OCI-LY7 (cell line): ENCODE data around the gene DGKB. TPM values are rescaled to one million over a fixed set of nuclear protein-coding genes. Genes with fewer than 3 reads are reported as not detected.

Experiments used
- BruUV-seq: library from RNA; stranded (reverse); fragments of 400-500 nt; replicated peaks from 2 replicates; lab custom pipeline; 2021; lab: Mats Ljungman, UMichigan
- CTCF ChIA-PET: fragments of 300-600 bp; sonication (Branson Sonifier 250); formaldehyde crosslinking; loops from one replicate; lab custom pipeline; 2022; ENCODE audit warnings: antibody characterized with exemption; ENCODE audit not compliant: unreplicated experiment; lab: Charles Lee
- POLR2A ChIA-PET: fragments of 300-600 bp; sonication (Branson Sonifier 250); formaldehyde crosslinking; loops from one replicate; lab custom pipeline; 2022; ENCODE audit warnings: antibody characterized with exemption; lab: Charles Lee
- DNase-seq: peaks from one replicate; pipeline ENCODE4 v3.0.0-alpha.2; 2015; ENCODE audit warnings: low spot score
- H2AFZ ChIP-seq: fragments of 200-600 bp; sonication (generic), shearing (Covaris generic); 2 replicates; pipeline ENCODE4 v1.6.1; 2014; ENCODE audit warnings: mild to moderate bottlenecking, antibody characterized with exemption, low read length, moderate library complexity
- H3K27ac ChIP-seq: fragments of 200-600 bp; sonication (generic); 2 replicates; pipeline ENCODE4 v1.5.1; 2014; ENCODE audit warnings: mixed run types, low read depth, mild to moderate bottlenecking, moderate library complexity, low read length, inconsistent platforms; ENCODE audit not compliant: poor library complexity, severe bottlenecking
- H3K36me3 ChIP-seq: fragments of 200-600 bp; sonication (generic); 2 replicates; pipeline ENCODE4 v1.6.1; 2014; ENCODE audit warnings: mild to moderate bottlenecking, antibody characterized with exemption, low read length, moderate library complexity, mixed read lengths; ENCODE audit not compliant: insufficient read depth
- H3K4me1 ChIP-seq: fragments of 200-600 bp; sonication (generic); 2 replicates; pipeline ENCODE4 v1.5.1; 2014; ENCODE audit warnings: mild to moderate bottlenecking, low read length; ENCODE audit not compliant: insufficient read depth, poor library complexity, severe bottlenecking
- H3K4me2 ChIP-seq: fragments of 200-600 bp; sonication (generic); 2 replicates; pipeline ENCODE4 v1.6.1; 2014; ENCODE audit warnings: mild to moderate bottlenecking, low read length
- H3K4me3 ChIP-seq: fragments of 200-600 bp; sonication (generic); 2 replicates; pipeline ENCODE4 v1.5.1; 2014; ENCODE audit warnings: mild to moderate bottlenecking, low read depth, low read length; ENCODE audit not compliant: poor library complexity, severe bottlenecking
- H3K79me2 ChIP-seq: fragments of 200-600 bp; sonication (generic); 2 replicates; pipeline ENCODE4 v1.6.1; 2016; ENCODE audit warnings: low read depth, mild to moderate bottlenecking, low read length, moderate library complexity, mixed read lengths; ENCODE audit not compliant: insufficient read depth
- H3K9me2 ChIP-seq: fragments of 200-600 bp; sonication (generic); 2 replicates; pipeline ENCODE4 v1.6.1; 2016; ENCODE audit warnings: mild to moderate bottlenecking, low read length, mixed read lengths; ENCODE audit not compliant: insufficient read depth
- H3K9me3 ChIP-seq: fragments of 200-600 bp; sonication (generic); 2 replicates; pipeline ENCODE4 v1.6.1; 2014; ENCODE audit warnings: mild to moderate bottlenecking, mixed run types, low read length, mixed read lengths
- H4K20me1 ChIP-seq: fragments of 200-600 bp; sonication (generic); 2 replicates; pipeline ENCODE4 v1.6.1; 2014; ENCODE audit warnings: mild to moderate bottlenecking, antibody characterized with exemption, low read length, moderate library complexity, mixed read lengths; ENCODE audit not compliant: insufficient read depth
- CTCF ChIP-seq: fragments of 200-600 bp; sonication (generic); conservative IDR thresholded peaks from 2 replicates; pipeline ENCODE4 v1.5.1; 2014; ENCODE audit warnings: mild to moderate bottlenecking, antibody characterized with exemption, low read length, moderate library complexity, mixed read lengths
- EZH2phosphoT487 ChIP-seq: fragments of 200-600 bp; sonication (generic); IDR thresholded peaks from 2 replicates; pipeline ENCODE4 v1.6.1; 2018; ENCODE audit warnings: low read depth, borderline replicate concordance, mild to moderate bottlenecking, mixed run types, antibody characterized with exemption, low read length, moderate library complexity, mixed read lengths
- intact Hi-C: fragments of 100-400 bp; cut with micrococcal nuclease; formaldehyde crosslinking; loops from one replicate; pipeline ENCODE4 v1.10.0; 2022; ENCODE audit not compliant: unreplicated experiment
- total RNA-seq, 2 experiments: library from RNA; depleted of rRNA in 1 of 2; stranded (reverse); fragments of >200 nt in 1 of 2; shearing (Covaris generic) in 1 of 2; gene quantifications; 2 replicates each; pipeline ENCODE4 v1.2.3, GENCODE V29; 2014 to 2022

DGKB gene
- total RNA-seq, 2 experiments from 2014 or later, result not detected

GRCh38 chr7:14252458-14252857 is 650.1 kb downstream of the DGKB start:
- no peak overlapping the region for H3K27ac ChIP-seq
- DNase-seq, result no peak
- no peak overlapping the region for H2AFZ ChIP-seq
- H4K20me1 ChIP-seq, result no peaks in the 10 kb centered on the region
- H3K4me2 ChIP-seq, result no peak overlapping the region
- BruUV-seq, result no TSS peak
- intact Hi-C loops, result no loop called here
- H3K36me3 ChIP-seq, result no peaks in the 10 kb centered on the region
- H3K9me3 ChIP-seq, result no peaks in the 10 kb centered on the region
- TF ChIP-seq CTCF (no peak), EZH2phosphoT487 (no peak)
- ChIA-PET CTCF (no interaction called here), POLR2A (no interaction called here)
- H3K79me2 ChIP-seq, result no peaks in the 10 kb centered on the region
- H3K4me1 ChIP-seq, result no peaks in the 10 kb centered on the region
- no peak overlapping the region for H3K4me3 ChIP-seq
- no peaks in the 10 kb centered on the region for H3K9me2 ChIP-seq

GRCh38 chr7:14242175-14242574 is 660.4 kb downstream of the DGKB start:
- Histone ChIP-seq H3K4me2 (no peak overlapping the region), H3K9me3 (no peaks in the 10 kb centered on the region), H4K20me1 (no peaks in the 10 kb centered on the region), H3K9me2 (no peaks in the 10 kb centered on the region), H3K36me3 (no peaks in the 10 kb centered on the region), H3K79me2 (no peaks in the 10 kb centered on the region), H2AFZ (no peak overlapping the region), H3K4me1 (no peaks in the 10 kb centered on the region), H3K4me3 (no peak overlapping the region), H3K27ac (no peak overlapping the region)
- no TSS peak for BruUV-seq
- no peak for DNase-seq
- ChIA-PET CTCF (no interaction called here), POLR2A (no interaction called here)
- intact Hi-C loops, result no loop called here
- TF ChIP-seq EZH2phosphoT487 (no peak), CTCF (no peak)

GRCh38 chr7:14236834-14237233 is 665.7 kb downstream of the DGKB start:
- Histone ChIP-seq H3K79me2 (no peaks in the 10 kb centered on the region), H3K4me2 (no peak overlapping the region), H4K20me1 (no peaks in the 10 kb centered on the region), H3K9me2 (no peaks in the 10 kb centered on the region), H2AFZ (no peak overlapping the region), H3K36me3 (no peaks in the 10 kb centered on the region), H3K4me3 (no peak overlapping the region), H3K9me3 (no peaks in the 10 kb centered on the region), H3K4me1 (no peaks in the 10 kb centered on the region), H3K27ac (no peak overlapping the region)
- BruUV-seq, result no TSS peak
- intact Hi-C loops, result no loop called here
- ChIA-PET CTCF (no interaction called here), POLR2A (interaction anchor here (0.7 kb wide), 1 partner anchor 670 kb away, joined by 3 read pairs; no protein-coding TSS in a partner anchor)
- DNase-seq, result no peak
- TF ChIP-seq EZH2phosphoT487 (no peak), CTCF (no peak)
